K562 (cell line): ENCODE results near the gene CDC42BPB. TPM values are rescaled to one million over a fixed set of nuclear protein-coding genes. Genes with fewer than 3 reads are reported as not detected.

Source experiments
- ATAC-seq: fragments of 200-7000 bp; cut with Tn5 transposase; 3 replicates; pipeline ENCODE4 v1.9.1; 2020; ENCODE audit warnings: moderate library complexity
- BruUV-seq: library from RNA; stranded (reverse); fragments of 400-500 nt; replicated peaks from 2 replicates; lab custom pipeline; 2021; lab: Mats Ljungman, UMichigan
- CTCF ChIA-PET: fragments of 300-600 bp; formaldehyde crosslinking; extraction: SDS; loops from one replicate; lab custom pipeline; 2021; ENCODE audit warnings: low intra/inter-chr PET ratio; lab: Yijun Ruan, JAX
- POLR2A ChIA-PET: fragments of 300-600, 350-650 bp; sonication (Branson Sonifier 250); formaldehyde crosslinking; extraction: SDS; loops from one replicate; lab custom pipeline; 2021; ENCODE audit warnings: antibody characterized with exemption, inconsistent platforms; lab: Yijun Ruan, JAX
- DNase-seq, 4 experiments: peaks; one replicate each; pipeline versions ENCODE4 v3.0.0 to v3.0.0-alpha.2; 2011 to 2018; ENCODE audit warnings: low spot score in 3 of 4, mixed read lengths in 3 of 4; ENCODE audit errors: extremely low read depth in 1 of 4
- FAIRE-seq: peaks from 2 replicates; lab custom pipeline; 2011; peaks lifted over from hg19 to GRCh38; lab: Jason Lieb, UNC
- H2AFZ ChIP-seq: 2 replicates; pipeline ENCODE4 v1.6.0; 2011; ENCODE audit warnings: low read depth, low read length, control low read depth, inconsistent platforms
- H3K27ac ChIP-seq: fragments of 200-600 bp; 3 replicates; pipeline ENCODE4 v1.8.0; 2011; ENCODE audit warnings: low read depth, mild to moderate bottlenecking, control low read depth, inconsistent platforms, low read length, moderate library complexity, mixed read lengths; ENCODE audit errors: extremely low read depth
- H3K27me3 ChIP-seq, 2 experiments: fragments of 300-600 bp in 1 of 2; 2 replicates in 1 of 2; 3 replicates in 1 of 2; pipeline versions ENCODE4 v1.6.0 to v1.8.0; 2011; ENCODE audit warnings: inconsistent platforms in 2 of 2, low read length in 2 of 2, mild to moderate bottlenecking in 1 of 2, mixed read lengths in 1 of 2, moderate library complexity in 1 of 2; ENCODE audit not compliant: control insufficient read depth in 2 of 2, insufficient read depth in 2 of 2
- H3K36me3 ChIP-seq: fragments of 300-600 bp; 3 replicates; pipeline ENCODE4 v1.8.0; 2011; ENCODE audit warnings: mild to moderate bottlenecking, low read length, inconsistent platforms; ENCODE audit not compliant: control insufficient read depth, insufficient read depth
- H3K4me1 ChIP-seq, 2 experiments: fragments of 200-600 bp in 1 of 2; replicated peaks in 1 of 2; 2 replicates in 1 of 2; 3 replicates in 1 of 2; pipeline versions ENCODE4 v1.5.1 to v1.8.0; 2011; ENCODE audit warnings: inconsistent platforms in 2 of 2, low read length in 2 of 2, mild to moderate bottlenecking in 1 of 2, mixed read lengths in 1 of 2, moderate library complexity in 1 of 2; ENCODE audit not compliant: control insufficient read depth in 2 of 2, insufficient read depth in 2 of 2
- H3K4me2 ChIP-seq: 2 replicates; pipeline ENCODE4 v1.6.1; 2011; ENCODE audit warnings: low read length, control low read depth, inconsistent platforms, mixed read lengths; ENCODE audit not compliant: insufficient read depth
- H3K4me3 ChIP-seq: fragments of 200-600 bp; sonication (generic), shearing (Covaris generic); 2 replicates; pipeline ENCODE4 v1.5.1; 2016; ENCODE audit warnings: control low read depth, inconsistent platforms
- H3K79me2 ChIP-seq: fragments of 200-600 bp; 3 replicates; pipeline ENCODE4 v1.8.0; 2011; ENCODE audit warnings: low read length, inconsistent platforms; ENCODE audit not compliant: control insufficient read depth, insufficient read depth
- H3K9ac ChIP-seq, 2 experiments: 2 replicates each; pipeline versions ENCODE4 v1.6.0 to v1.6.1; 2011; ENCODE audit warnings: low read depth in 2 of 2, low read length in 2 of 2, control low read depth in 1 of 2, inconsistent platforms in 1 of 2, mild to moderate bottlenecking in 1 of 2, mixed read lengths in 1 of 2; ENCODE audit not compliant: insufficient read depth in 1 of 2
- H3K9me1 ChIP-seq: one replicate; pipeline ENCODE4 v1.6.0; 2011; ENCODE audit warnings: inconsistent platforms, mild to moderate bottlenecking, low read length, moderate library complexity; ENCODE audit not compliant: control insufficient read depth, insufficient read depth
- H3K9me3 ChIP-seq: replicated peaks from 2 replicates; pipeline ENCODE4 v1.5.1; 2011; ENCODE audit warnings: low read depth, low read length, inconsistent platforms; ENCODE audit not compliant: control insufficient read depth, insufficient read depth
- H4K20me1 ChIP-seq: replicated peaks from 2 replicates; pipeline ENCODE4 v1.6.1; 2011; ENCODE audit warnings: low read length, inconsistent platforms, mixed read lengths; ENCODE audit not compliant: control insufficient read depth, insufficient read depth
- CCNT2 ChIP-seq: IDR thresholded peaks from 2 replicates; pipeline ENCODE4 v1.6.1; 2011; ENCODE audit warnings: borderline replicate concordance, low read depth, mild to moderate bottlenecking, moderate library complexity, mixed read lengths, low read length; ENCODE audit not compliant: insufficient read length; ENCODE audit errors: extremely low read depth
- CHD2 ChIP-seq: IDR thresholded peaks from 2 replicates; pipeline ENCODE4 v1.6.1; 2011; ENCODE audit warnings: low read depth, low read length
- FOSL1 ChIP-seq: fragments of 200-800 bp; sonication (Bioruptor generic); conservative IDR thresholded peaks from 2 replicates; pipeline ENCODE4 v1.6.1; 2016; ENCODE audit warnings: missing genetic modification characterization, missing compliant biosample characterization
- JUN ChIP-seq, 2 experiments: sonication (generic) in 1 of 2; formaldehyde crosslinking in 1 of 2; IDR thresholded peaks; 2 replicates each; pipeline versions ENCODE4 v1.6.1 to v1.8.0; 2012 to 2022; ENCODE audit warnings: borderline replicate concordance in 2 of 2, mild to moderate bottlenecking in 2 of 2, improper control_type of control experiment in 1 of 2, low read depth in 1 of 2, low read length in 1 of 2, missing genetic modification reagents in 1 of 2
- NR1H2 ChIP-seq: sonication (generic); formaldehyde crosslinking; IDR thresholded peaks from 2 replicates; pipeline ENCODE4 v1.4.0; 2020; ENCODE audit warnings: mild to moderate bottlenecking, missing genetic modification reagents
- RBM39 ChIP-seq: fragments of 200-400 bp; formaldehyde crosslinking; optimal IDR thresholded peaks from 2 replicates; pipeline ENCODE3; 2018; ENCODE audit warnings: low read depth, low read length
- SAFB2 ChIP-seq: fragments of 200-400 bp; formaldehyde crosslinking; IDR thresholded peaks from 2 replicates; pipeline ENCODE4 v1.6.1; 2018; ENCODE audit warnings: borderline replicate concordance, low read length, low read depth, moderate library complexity; ENCODE audit not compliant: severe bottlenecking
- SRSF9 ChIP-seq: fragments of 200-400 bp; formaldehyde crosslinking; IDR thresholded peaks from 2 replicates; pipeline ENCODE4 v1.6.1; 2017; ENCODE audit warnings: low read depth, low read length, borderline replicate concordance
- ZBTB11 ChIP-seq, 3 experiments: fragments of 200-800 bp in 1 of 3; fragments of 250-450 bp in 1 of 3; fragments of 450-650 bp in 1 of 3; sonication (Bioruptor Pico) in 1 of 3; sonication (Bioruptor generic) in 1 of 3; formaldehyde crosslinking in 1 of 3; IDR thresholded peaks; 2 replicates each; pipeline versions ENCODE4 v1.6.1 to v1.8.0; 2016 to 2022; ENCODE audit warnings: mild to moderate bottlenecking in 2 of 3, missing genetic modification characterization in 2 of 3, missing compliant biosample characterization in 1 of 3, moderate library complexity in 1 of 3
- ZFP1 ChIP-seq: fragments of 450-650 bp; formaldehyde crosslinking; IDR thresholded peaks from 2 replicates; pipeline ENCODE4 v1.4.0; 2020; ENCODE audit warnings: mild to moderate bottlenecking, mixed read lengths
- ZNF76 ChIP-seq: fragments of 250-450 bp; sonication (Bioruptor Pico); IDR thresholded peaks from 2 replicates; pipeline ENCODE4 v1.4.0; 2020; ENCODE audit warnings: mild to moderate bottlenecking, moderate library complexity, borderline replicate concordance
- WGBS: fragments of 100-300 bp; shearing (Covaris generic); methylation state at CpG from one replicate; pipeline ENCODE4 v1.1.6; 2016; ENCODE audit warnings: low coverage, mixed read lengths; ENCODE audit not compliant: insufficient coverage; ENCODE audit errors: missing lambda C conversion rate; 5-methylcytosine and 5-hydroxymethylcytosine counted together
- in situ Hi-C: fragments of 300-500 bp; cut with MboI; formaldehyde crosslinking; loops from 4 replicates; pipeline ENCODE4 v1.15.0; 2018; ENCODE audit warnings: inconsistent platforms, mixed read lengths
- intact Hi-C: fragments of 100-400 bp; cut with micrococcal nuclease; formaldehyde crosslinking; loops from 2 replicates; pipeline ENCODE4 v1.14.2; 2022
- polyA plus RNA-seq, 8 experiments: library from polyadenylated mRNA; depleted of rRNA in 4 of 8; stranded (reverse) in 5 of 8; unstranded in 3 of 8; fragments of >200 nt; fragmentation: Nextera tagmentation in 2 of 8; fragmentation: Illumina TruSeq in 1 of 8; extraction: Ambion mirVana in 2 of 8; extraction: Trizol in 1 of 8; gene quantifications; 2 replicates each; pipeline versions ENCODE4 v1.2.1 to v1.2.3, GENCODE V29; 2011 to 2014; ENCODE audit warnings: inconsistent platforms in 1 of 8, missing spikeins in 1 of 8
- total RNA-seq, 7 experiments: library from RNA; depleted of rRNA in 6 of 7; stranded (reverse); fragments of >200 nt in 6 of 7; fragmentation: Illumina TruSeq in 2 of 7; extraction: Trizol in 2 of 7; gene quantifications; 2 replicates each; pipeline versions ENCODE4 v1.2.1 to v1.2.3, GENCODE V29; 2011 to 2021; ENCODE audit warnings: low replicate concordance in 1 of 7
- TF ChIP-seq, protein P1 (sequence below): fragments of 250-450 bp; sonication (Bioruptor Pico); IDR thresholded peaks from 2 replicates; pipeline ENCODE4 v1.9.0; 2021; ENCODE audit warnings: mild to moderate bottlenecking, inconsistent platforms
- TF ChIP-seq, protein P2 (sequence below): sonication (generic); formaldehyde crosslinking; IDR thresholded peaks from 2 replicates; pipeline ENCODE4 v1.8.0; 2022; ENCODE audit warnings: mild to moderate bottlenecking, missing genetic modification reagents

Gene CDC42BPB
- total and polyA plus RNA-seq, 9 of the 15 experiments (the other 6 are each of a cell fraction or from before 2014, with no cell fraction given), result 0.07 to 24.3 (median 12.6) TPM

- H3K9me3 ChIP-seq, result no peaks in the 10 kb centered on the region
- DNase-seq (no peak), ATAC-seq (no peak), FAIRE-seq (no peak)
- H3K36me3 ChIP-seq, result no peaks in the 10 kb centered on the region
- WGBS, result 67% methylated on average over 8 of the region's 12 CpGs
- H3K9ac ChIP-seq, result no peak overlapping the region
- no peaks in the 10 kb centered on the region for H3K9me1 ChIP-seq
- no peaks in the 10 kb centered on the region for H4K20me1 ChIP-seq
- H3K4me3 ChIP-seq, result no peak overlapping the region
- in situ Hi-C loops, result no loop called here
- H2AFZ ChIP-seq, result no peak overlapping the region
- BruUV-seq, result no TSS peak
- no peaks in the 10 kb centered on the region for H3K79me2 ChIP-seq
- intact Hi-C loops, result no loop called here
- ChIA-PET CTCF (no interaction called here), POLR2A (no interaction called here)
- no peak overlapping the region for H3K27ac ChIP-seq
- H3K4me2 ChIP-seq, result no peak overlapping the region
- no peak for TF ChIP-seq SRSF9
- no peak for TF ChIP-seq SAFB2
- TF ChIP-seq, protein P1, sequence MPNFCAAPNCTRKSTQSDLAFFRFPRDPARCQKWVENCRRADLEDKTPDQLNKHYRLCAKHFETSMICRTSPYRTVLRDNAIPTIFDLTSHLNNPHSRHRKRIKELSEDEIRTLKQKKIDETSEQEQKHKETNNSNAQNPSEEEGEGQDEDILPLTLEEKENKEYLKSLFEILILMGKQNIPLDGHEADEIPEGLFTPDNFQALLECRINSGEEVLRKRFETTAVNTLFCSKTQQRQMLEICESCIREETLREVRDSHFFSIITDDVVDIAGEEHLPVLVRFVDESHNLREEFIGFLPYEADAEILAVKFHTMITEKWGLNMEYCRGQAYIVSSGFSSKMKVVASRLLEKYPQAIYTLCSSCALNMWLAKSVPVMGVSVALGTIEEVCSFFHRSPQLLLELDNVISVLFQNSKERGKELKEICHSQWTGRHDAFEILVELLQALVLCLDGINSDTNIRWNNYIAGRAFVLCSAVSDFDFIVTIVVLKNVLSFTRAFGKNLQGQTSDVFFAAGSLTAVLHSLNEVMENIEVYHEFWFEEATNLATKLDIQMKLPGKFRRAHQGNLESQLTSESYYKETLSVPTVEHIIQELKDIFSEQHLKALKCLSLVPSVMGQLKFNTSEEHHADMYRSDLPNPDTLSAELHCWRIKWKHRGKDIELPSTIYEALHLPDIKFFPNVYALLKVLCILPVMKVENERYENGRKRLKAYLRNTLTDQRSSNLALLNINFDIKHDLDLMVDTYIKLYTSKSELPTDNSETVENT (CRISPR knock-in tag), result no peak
- TF ChIP-seq JUN (IDR thresholded peaks at IDR 0.05; ENCODE audit: borderline replicate concordance, low read depth, low read length), result no peak
- no peak for TF ChIP-seq JUN (CRISPR knock-in tag; IDR thresholded peaks at IDR 0.05; ENCODE audit: borderline replicate concordance)
- TF ChIP-seq CHD2, result no peak
- no peak for TF ChIP-seq ZFP1 (CRISPR knock-in tag)
- no peak for TF ChIP-seq RBM39
- TF ChIP-seq NR1H2, result no peak
- TF ChIP-seq, protein P2, sequence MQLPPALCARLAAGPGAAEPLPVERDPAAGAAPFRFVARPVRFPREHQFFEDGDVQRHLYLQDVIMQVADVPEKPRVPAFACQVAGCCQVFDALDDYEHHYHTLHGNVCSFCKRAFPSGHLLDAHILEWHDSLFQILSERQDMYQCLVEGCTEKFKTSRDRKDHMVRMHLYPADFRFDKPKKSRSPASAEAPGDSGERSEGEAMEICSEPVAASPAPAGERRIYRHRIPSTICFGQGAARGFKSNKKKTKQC (CRISPR knock-in tag), result no peak
- TF ChIP-seq ZBTB11 (CRISPR knock-in tag; IDR thresholded peaks at IDR 0.05), result no peak
- no peak for TF ChIP-seq ZNF76
- TF ChIP-seq FOSL1, result no peak
- no peak for TF ChIP-seq CCNT2
- no peaks in the 10 kb centered on the region; a peak in 1 of 5 replicates for H3K27me3 ChIP-seq
- peaks cover 8 to 77% of the 10 kb centered on the region in 2 experiments; a peak in 4 of 5 replicates for H3K4me1 ChIP-seq
Observed at GRCh38 chr14:103090481-103091020, 33.2 kb upstream of the CDC42BPB start.
